NCI-H345 treated with DMSO at 0.1 percent for 48 hours (cell line): Measurements from ENCODE around the gene TMC1.
"Not testable (repeated sequence)": the region's sequence is repeated elsewhere in the genome, so short reads cannot be mapped to it uniquely, and the experiment has no call there.

ENCODE experiments used
- DNase-seq: peaks from one replicate; lab custom pipeline; 2025; ENCODE audit not compliant: unreplicated experiment; lab: John Stamatoyannopoulos, UW

TMC1 gene

GRCh38 chr9:72521416-72521815 is at the start of gene TMC1:
Gene TMC1 (plus strand): TSS chr9:72521608. CDS start chr9:72648649, 127,041 bp downstream.
- DNase-seq: not testable (repeated sequence)

GRCh38 chr9:72473474-72474261 is 47.7 kb upstream of the TMC1 start:
- DNase-seq: no peak

DNA sequence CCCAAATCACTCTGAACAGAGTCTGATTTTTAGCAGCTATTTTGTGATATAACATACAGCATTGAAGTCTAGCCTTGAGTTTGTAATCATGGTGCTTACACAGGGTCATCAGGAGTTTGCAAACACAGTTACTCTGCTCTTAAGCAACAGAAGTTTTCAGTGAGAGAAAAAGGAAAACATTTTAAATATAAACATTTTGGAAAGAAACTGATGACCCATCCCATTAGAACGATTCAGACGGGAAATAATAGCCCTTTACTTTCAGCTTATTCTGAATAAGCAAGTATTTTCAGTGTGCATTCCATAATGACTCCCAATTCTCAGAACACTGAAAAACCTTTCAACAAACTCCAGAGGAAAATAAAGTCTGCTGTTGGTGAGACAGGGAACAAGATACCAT is 46.7 kb upstream of the TMC1 start:
- no peak for DNase-seq

- DNase-seq: no peak
These were observed 45.3 kb upstream of the TMC1 start for GRCh38 chr9:72476100-72476499.

DNA sequence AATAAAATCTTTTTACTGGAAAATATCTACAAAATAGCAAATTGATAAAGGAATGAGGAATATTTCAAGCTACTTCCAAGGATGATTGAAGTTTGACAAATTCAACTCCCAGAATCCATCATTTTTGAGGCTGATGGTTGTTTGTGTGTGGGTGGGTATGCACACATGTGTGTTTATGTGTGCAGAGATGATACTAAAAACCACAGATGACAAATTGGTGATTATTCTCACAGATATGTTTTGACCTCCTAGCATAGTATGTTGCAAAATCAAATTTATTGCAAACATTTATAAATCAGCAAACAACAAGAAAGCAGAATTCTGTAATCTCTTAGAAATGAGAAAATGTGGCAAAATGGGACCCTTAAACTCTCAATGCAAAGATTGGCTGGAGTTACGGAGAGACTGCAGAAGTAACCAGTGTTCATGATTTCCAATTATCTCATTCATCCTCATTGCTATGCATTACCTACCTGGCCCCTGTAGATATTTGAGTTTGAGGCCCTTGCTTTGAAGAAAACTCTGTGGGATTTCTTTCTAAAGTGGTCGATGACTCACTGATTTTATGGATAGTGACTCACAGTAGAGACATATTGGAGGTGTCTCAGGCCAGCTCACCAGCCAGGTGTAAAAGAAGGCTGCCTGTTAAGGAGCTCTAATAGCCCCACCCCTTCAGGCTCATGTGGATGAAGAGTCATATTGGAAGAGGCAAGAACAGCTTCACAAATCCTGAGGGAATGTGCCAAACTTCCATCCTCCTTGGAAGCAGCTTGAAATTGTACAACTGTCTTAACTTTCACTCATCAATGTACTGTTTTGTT is 44.6 kb upstream of the TMC1 start:
- no peak for DNase-seq

- no peak for DNase-seq
These were observed 43.4 kb upstream of the TMC1 start for GRCh38 chr9:72477930-72478518.

DNA sequence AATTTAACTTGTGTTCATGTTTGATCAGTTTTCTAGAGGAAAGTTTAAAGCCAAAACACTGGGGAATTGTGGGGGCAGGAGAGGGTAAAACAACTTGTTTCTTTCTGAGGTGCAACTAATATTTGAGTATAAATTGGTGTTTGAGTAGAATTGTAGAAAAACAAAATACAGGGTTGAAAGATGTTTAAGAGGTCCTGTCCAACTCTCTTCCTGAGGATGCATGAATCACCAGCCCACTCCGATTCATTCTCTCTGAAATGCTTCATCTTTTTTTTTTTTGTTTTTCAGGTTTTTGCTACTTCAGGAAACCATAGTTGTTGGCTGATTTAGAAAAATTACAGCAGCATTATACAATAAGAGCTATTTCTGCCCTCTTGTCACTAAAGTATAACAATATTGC is 42.4 kb upstream of the TMC1 start:
- DNase-seq: no peak

DNA sequence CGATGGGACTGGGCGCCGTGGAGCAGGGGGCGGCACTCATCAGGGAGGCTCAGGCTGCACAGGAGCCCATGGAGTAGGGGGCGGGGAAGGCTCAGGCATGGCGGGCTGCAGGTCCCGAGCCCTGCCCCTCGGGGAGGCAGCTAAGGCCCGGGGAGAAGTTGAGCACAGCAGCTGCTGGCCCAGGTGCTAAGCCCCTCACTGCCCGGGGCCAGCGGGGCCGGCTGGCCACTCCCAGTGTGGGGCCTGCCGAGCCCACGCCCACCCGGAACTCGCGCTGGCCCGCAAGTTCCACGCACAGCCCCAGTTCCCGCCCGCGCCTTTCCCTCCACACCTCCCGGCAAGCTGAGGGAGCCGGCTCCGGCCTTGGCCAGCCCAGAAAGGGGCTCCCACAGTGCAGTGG is 41.1 kb upstream of the TMC1 start:
- not testable (repeated sequence) for DNase-seq

GRCh38 chr9:72480921-72481320 is 40.5 kb upstream of the TMC1 start:
- DNase-seq: no peak

GRCh38 chr9:72485821-72486593 is 35.4 kb upstream of the TMC1 start:
- no peak for DNase-seq

- no peak for DNase-seq
These were observed 34.8 kb upstream of the TMC1 start for GRCh38 chr9:72486594-72486955.

DNA sequence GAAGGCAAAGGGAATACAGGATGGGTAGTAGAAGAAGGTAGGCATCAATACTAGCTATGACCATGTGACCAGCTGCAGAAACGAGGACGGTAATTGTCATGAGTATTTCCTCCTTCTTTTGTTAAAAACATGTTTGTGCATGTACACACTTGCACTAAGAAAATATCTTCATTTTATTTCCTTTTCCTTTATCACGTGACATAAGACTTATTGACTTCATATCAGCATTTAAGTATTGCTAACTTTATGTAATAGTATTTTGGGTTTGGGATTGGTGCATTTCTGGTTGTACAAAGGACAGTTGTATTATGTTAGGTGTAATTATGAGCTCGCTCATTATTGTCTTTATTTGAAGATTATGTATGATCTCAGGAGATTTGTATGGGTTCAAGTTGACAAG is 33.7 kb upstream of the TMC1 start:
- DNase-seq: not testable (repeated sequence)

DNA sequence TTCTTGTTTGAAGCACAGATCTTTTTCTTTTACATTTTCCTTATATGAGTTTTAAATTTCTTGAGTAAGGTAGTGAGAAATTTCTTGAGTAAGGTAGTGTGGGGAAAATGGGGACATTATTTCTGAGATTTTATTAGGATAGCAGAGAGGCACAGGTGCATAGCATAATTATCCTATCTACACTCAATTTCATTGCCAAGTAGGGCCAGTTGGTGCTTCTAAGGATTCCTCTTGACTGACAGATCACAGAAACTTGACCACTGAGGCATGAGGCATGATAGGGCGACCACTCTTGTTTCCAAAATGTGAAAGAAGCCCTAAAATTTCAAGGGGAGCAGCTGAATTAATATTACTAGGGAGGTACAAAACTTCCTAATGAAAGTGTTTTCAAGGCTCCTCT is 31.4 kb upstream of the TMC1 start:
- no peak for DNase-seq

- no peak for DNase-seq
These were observed 30.2 kb upstream of the TMC1 start for GRCh38 chr9:72491242-72491641.

DNA sequence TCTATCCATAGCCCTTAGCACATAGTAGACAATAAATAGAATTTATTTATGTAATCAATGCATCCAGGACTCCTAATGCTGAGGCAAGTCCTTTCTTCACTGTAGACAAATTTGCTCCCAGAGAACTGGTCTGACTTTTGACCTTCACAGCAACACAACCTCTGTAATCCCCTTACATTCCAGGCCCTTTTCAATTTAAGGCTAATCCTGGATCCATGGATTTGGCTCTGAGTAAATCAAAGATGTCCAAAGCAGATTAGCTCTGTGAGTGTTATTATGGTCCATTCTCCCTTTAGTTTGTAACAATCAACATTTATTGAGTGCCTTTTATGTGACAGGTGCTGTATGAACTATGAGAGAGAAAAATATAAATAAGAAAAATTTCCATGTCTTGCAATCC is 27.4 kb upstream of the TMC1 start:
- no peak for DNase-seq

- DNase-seq: no peak
These were observed 23.9 kb upstream of the TMC1 start for GRCh38 chr9:72497447-72498046.

DNA sequence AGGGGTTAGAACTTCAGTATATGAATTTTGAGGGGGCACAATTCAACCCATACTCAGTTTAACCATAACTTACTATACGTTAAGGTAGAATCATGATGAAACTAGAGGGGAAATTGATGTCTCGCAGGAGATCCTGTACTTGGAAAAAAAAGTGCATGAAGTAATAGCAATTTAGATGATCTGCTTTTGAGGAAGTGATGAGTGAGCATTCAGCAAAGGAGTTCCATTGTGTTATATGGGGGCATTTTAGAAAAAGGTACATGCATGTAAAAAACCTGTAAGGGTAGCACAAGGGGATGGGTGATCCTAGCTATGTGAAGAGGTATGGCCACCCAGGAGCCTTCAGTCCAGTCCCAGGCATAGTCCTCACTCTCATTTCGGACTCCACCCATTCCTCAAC is 14.8 kb upstream of the TMC1 start:
- DNase-seq: no peak

DNA sequence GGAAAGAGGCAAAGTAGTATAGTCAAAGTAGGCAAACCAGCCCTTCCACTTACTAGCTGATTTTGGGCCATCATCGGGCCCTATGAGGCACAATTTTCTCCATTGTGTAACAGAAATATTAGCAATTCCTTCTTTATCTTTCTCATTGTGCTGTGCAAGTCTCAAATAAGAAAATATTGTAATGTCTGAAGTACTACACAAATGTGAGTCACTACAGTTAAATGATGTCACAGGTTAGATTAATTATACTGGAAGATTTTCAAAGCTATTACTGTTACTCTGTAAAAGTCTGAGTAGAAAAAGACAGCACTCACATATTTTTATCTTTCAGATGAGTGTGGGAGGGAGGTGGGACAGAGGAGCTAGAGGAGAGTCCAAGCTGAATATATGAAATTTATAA is 12.4 kb upstream of the TMC1 start:
- DNase-seq: no peak

- DNase-seq: no peak
These were observed 11.8 kb upstream of the TMC1 start for GRCh38 chr9:72509635-72510034.

DNA sequence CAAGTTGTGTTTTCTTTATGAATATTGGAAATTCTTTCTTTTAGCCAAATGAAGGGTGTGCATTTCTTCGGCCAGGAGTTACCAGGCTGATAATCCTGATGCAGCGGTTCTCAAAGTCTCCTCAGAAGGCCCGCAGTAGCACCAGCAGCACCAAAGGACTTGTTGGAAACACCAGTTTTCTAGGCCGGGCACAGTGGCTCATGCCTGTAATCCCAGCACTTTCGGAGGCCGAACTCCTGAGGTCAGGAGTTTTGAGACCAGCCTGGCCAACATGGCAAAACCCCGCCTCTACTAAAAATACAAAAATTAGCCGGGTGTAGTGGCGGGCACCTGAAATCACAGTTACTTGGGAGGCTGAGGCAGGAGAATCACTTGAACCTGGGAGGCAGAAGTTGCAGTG is 397 bp upstream of the TMC1 start:
- not testable (repeated sequence) for DNase-seq
